OCI-LY7 (cell line): ENCODE data around the gene TSPYL1. TPM values are rescaled to one million over a fixed set of nuclear protein-coding genes. Genes with fewer than 3 reads are reported as not detected.

Experiments
- BruUV-seq: library from RNA; stranded (reverse); fragments of 400-500 nt; replicated peaks from 2 replicates; lab custom pipeline; 2021; lab: Mats Ljungman, UMichigan
- CTCF ChIA-PET: fragments of 300-600 bp; sonication (Branson Sonifier 250); formaldehyde crosslinking; loops from one replicate; lab custom pipeline; 2022; ENCODE audit warnings: antibody characterized with exemption; ENCODE audit not compliant: unreplicated experiment; lab: Charles Lee
- POLR2A ChIA-PET: fragments of 300-600 bp; sonication (Branson Sonifier 250); formaldehyde crosslinking; loops from one replicate; lab custom pipeline; 2022; ENCODE audit warnings: antibody characterized with exemption; lab: Charles Lee
- DNase-seq: peaks from one replicate; pipeline ENCODE4 v3.0.0-alpha.2; 2015; ENCODE audit warnings: low spot score
- H2AFZ ChIP-seq: fragments of 200-600 bp; sonication (generic), shearing (Covaris generic); 2 replicates; pipeline ENCODE4 v1.6.1; 2014; ENCODE audit warnings: mild to moderate bottlenecking, antibody characterized with exemption, low read length, moderate library complexity
- H3K27ac ChIP-seq: fragments of 200-600 bp; sonication (generic); 2 replicates; pipeline ENCODE4 v1.5.1; 2014; ENCODE audit warnings: mixed run types, low read depth, mild to moderate bottlenecking, moderate library complexity, low read length, inconsistent platforms; ENCODE audit not compliant: poor library complexity, severe bottlenecking
- H3K36me3 ChIP-seq: fragments of 200-600 bp; sonication (generic); 2 replicates; pipeline ENCODE4 v1.6.1; 2014; ENCODE audit warnings: mild to moderate bottlenecking, antibody characterized with exemption, low read length, moderate library complexity, mixed read lengths; ENCODE audit not compliant: insufficient read depth
- H3K4me1 ChIP-seq: fragments of 200-600 bp; sonication (generic); 2 replicates; pipeline ENCODE4 v1.5.1; 2014; ENCODE audit warnings: mild to moderate bottlenecking, low read length; ENCODE audit not compliant: insufficient read depth, poor library complexity, severe bottlenecking
- H3K4me2 ChIP-seq: fragments of 200-600 bp; sonication (generic); 2 replicates; pipeline ENCODE4 v1.6.1; 2014; ENCODE audit warnings: mild to moderate bottlenecking, low read length
- H3K4me3 ChIP-seq: fragments of 200-600 bp; sonication (generic); 2 replicates; pipeline ENCODE4 v1.5.1; 2014; ENCODE audit warnings: mild to moderate bottlenecking, low read depth, low read length; ENCODE audit not compliant: poor library complexity, severe bottlenecking
- H3K79me2 ChIP-seq: fragments of 200-600 bp; sonication (generic); 2 replicates; pipeline ENCODE4 v1.6.1; 2016; ENCODE audit warnings: low read depth, mild to moderate bottlenecking, low read length, moderate library complexity, mixed read lengths; ENCODE audit not compliant: insufficient read depth
- H3K9me2 ChIP-seq: fragments of 200-600 bp; sonication (generic); 2 replicates; pipeline ENCODE4 v1.6.1; 2016; ENCODE audit warnings: mild to moderate bottlenecking, low read length, mixed read lengths; ENCODE audit not compliant: insufficient read depth
- H3K9me3 ChIP-seq: fragments of 200-600 bp; sonication (generic); 2 replicates; pipeline ENCODE4 v1.6.1; 2014; ENCODE audit warnings: mild to moderate bottlenecking, mixed run types, low read length, mixed read lengths
- H4K20me1 ChIP-seq: fragments of 200-600 bp; sonication (generic); 2 replicates; pipeline ENCODE4 v1.6.1; 2014; ENCODE audit warnings: mild to moderate bottlenecking, antibody characterized with exemption, low read length, moderate library complexity, mixed read lengths; ENCODE audit not compliant: insufficient read depth
- EZH2phosphoT487 ChIP-seq: fragments of 200-600 bp; sonication (generic); IDR thresholded peaks from 2 replicates; pipeline ENCODE4 v1.6.1; 2018; ENCODE audit warnings: low read depth, borderline replicate concordance, mild to moderate bottlenecking, mixed run types, antibody characterized with exemption, low read length, moderate library complexity, mixed read lengths
- intact Hi-C: fragments of 100-400 bp; cut with micrococcal nuclease; formaldehyde crosslinking; loops from one replicate; pipeline ENCODE4 v1.10.0; 2022; ENCODE audit not compliant: unreplicated experiment
- total RNA-seq, 2 experiments: library from RNA; depleted of rRNA in 1 of 2; stranded (reverse); fragments of >200 nt in 1 of 2; shearing (Covaris generic) in 1 of 2; gene quantifications; 2 replicates each; pipeline ENCODE4 v1.2.3, GENCODE V29; 2014 to 2022
- TF ChIP-seq, protein P1 (sequence below): fragments of 200-600 bp; sonication (generic); conservative IDR thresholded peaks from 2 replicates; pipeline ENCODE4 v1.5.1; 2014; ENCODE audit warnings: mild to moderate bottlenecking, antibody characterized with exemption, low read length, moderate library complexity, mixed read lengths

The TSPYL1 gene
- total RNA-seq, 2 experiments from 2014 or later: 32.8 to 50.3 TPM

- intact Hi-C loops: no loop called here
- ChIA-PET CTCF (no interaction called here), POLR2A (no interaction called here)
- Histone ChIP-seq H3K4me1 (no peaks in the 10 kb centered on the region), H4K20me1 (no peaks in the 10 kb centered on the region), H3K4me2 (no peak overlapping the region), H3K36me3 (peaks cover 17% of the 10 kb centered on the region), H3K9me3 (no peaks in the 10 kb centered on the region), H3K4me3 (no peak overlapping the region), H2AFZ (no peak overlapping the region), H3K27ac (no peak overlapping the region), H3K79me2 (no peaks in the 10 kb centered on the region), H3K9me2 (no peaks in the 10 kb centered on the region)
- TF ChIP-seq, protein P1, sequence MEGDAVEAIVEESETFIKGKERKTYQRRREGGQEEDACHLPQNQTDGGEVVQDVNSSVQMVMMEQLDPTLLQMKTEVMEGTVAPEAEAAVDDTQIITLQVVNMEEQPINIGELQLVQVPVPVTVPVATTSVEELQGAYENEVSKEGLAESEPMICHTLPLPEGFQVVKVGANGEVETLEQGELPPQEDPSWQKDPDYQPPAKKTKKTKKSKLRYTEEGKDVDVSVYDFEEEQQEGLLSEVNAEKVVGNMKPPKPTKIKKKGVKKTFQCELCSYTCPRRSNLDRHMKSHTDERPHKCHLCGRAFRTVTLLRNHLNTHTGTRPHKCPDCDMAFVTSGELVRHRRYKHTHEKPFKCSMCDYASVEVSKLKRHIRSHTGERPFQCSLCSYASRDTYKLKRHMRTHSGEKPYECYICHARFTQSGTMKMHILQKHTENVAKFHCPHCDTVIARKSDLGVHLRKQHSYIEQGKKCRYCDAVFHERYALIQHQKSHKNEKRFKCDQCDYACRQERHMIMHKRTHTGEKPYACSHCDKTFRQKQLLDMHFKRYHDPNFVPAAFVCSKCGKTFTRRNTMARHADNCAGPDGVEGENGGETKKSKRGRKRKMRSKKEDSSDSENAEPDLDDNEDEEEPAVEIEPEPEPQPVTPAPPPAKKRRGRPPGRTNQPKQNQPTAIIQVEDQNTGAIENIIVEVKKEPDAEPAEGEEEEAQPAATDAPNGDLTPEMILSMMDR: no peak
- TF ChIP-seq EZH2phosphoT487: no peak
- no peak for DNase-seq
- BruUV-seq: no TSS peak
Observed at GRCh38 chr6:116239256-116239655, 40.5 kb downstream of the TSPYL1 start.

GRCh38 chr6:116238083-116238482 is 41.6 kb downstream of the TSPYL1 start:
- Histone ChIP-seq H4K20me1 (no peaks in the 10 kb centered on the region), H3K9me2 (no peaks in the 10 kb centered on the region), H3K4me2 (no peak overlapping the region), H3K9me3 (no peaks in the 10 kb centered on the region), H3K27ac (no peak overlapping the region), H3K79me2 (no peaks in the 10 kb centered on the region), H3K4me3 (no peak overlapping the region), H2AFZ (no peak overlapping the region), H3K36me3 (peaks cover 17% of the 10 kb centered on the region), H3K4me1 (no peaks in the 10 kb centered on the region)
- no TSS peak for BruUV-seq
- CTCF ChIA-PET: no interaction called here
- intact Hi-C loops: no loop called here
- DNase-seq: no peak
- POLR2A ChIA-PET: interaction anchor here (0.6 to 1.0 kb wide), 4 partner anchors 15 to 188 kb away, joined by 3 to 8 read pairs (median 4); partner anchors contain the start of gene TSPYL4
- TF ChIP-seq, protein P1: no peak
- TF ChIP-seq EZH2phosphoT487: no peak

- no peaks in the 10 kb centered on the region for H3K4me1 ChIP-seq
- H3K9me2 ChIP-seq: no peaks in the 10 kb centered on the region
- H3K4me3 ChIP-seq: no peak overlapping the region
- CTCF ChIA-PET: no interaction called here
- peaks cover 17% of the 10 kb centered on the region for H3K36me3 ChIP-seq
- DNase-seq: no peak
- no TSS peak for BruUV-seq
- no peak overlapping the region for H3K4me2 ChIP-seq
- POLR2A ChIA-PET: no interaction called here
- TF ChIP-seq, protein P1: no peak
- TF ChIP-seq EZH2phosphoT487: no peak
- H3K79me2 ChIP-seq: no peaks in the 10 kb centered on the region
- H3K27ac ChIP-seq: no peak overlapping the region
- intact Hi-C loops: no loop called here
- H2AFZ ChIP-seq: no peak overlapping the region
- no peaks in the 10 kb centered on the region for H4K20me1 ChIP-seq
- no peaks in the 10 kb centered on the region for H3K9me3 ChIP-seq
Observed at GRCh38 chr6:116234689-116235088, 45.0 kb downstream of the TSPYL1 start.
